ENCODE data around the gene OMD. TPM values are rescaled to one million over a fixed set of nuclear protein-coding genes. Genes with fewer than 3 reads are reported as not detected.
A peak's percentile ranks its signal among the peaks of the same experiment; 100 is the strongest.
"Not testable (repeated sequence)": the region's sequence is repeated elsewhere in the genome, so short reads cannot be mapped to it uniquely, and the experiment has no call there.

Gene OMD
- total and polyA plus RNA-seq, 2 donors (not counting 1 experiment from before 2014, with no cell fraction given) = not detected

DNA sequence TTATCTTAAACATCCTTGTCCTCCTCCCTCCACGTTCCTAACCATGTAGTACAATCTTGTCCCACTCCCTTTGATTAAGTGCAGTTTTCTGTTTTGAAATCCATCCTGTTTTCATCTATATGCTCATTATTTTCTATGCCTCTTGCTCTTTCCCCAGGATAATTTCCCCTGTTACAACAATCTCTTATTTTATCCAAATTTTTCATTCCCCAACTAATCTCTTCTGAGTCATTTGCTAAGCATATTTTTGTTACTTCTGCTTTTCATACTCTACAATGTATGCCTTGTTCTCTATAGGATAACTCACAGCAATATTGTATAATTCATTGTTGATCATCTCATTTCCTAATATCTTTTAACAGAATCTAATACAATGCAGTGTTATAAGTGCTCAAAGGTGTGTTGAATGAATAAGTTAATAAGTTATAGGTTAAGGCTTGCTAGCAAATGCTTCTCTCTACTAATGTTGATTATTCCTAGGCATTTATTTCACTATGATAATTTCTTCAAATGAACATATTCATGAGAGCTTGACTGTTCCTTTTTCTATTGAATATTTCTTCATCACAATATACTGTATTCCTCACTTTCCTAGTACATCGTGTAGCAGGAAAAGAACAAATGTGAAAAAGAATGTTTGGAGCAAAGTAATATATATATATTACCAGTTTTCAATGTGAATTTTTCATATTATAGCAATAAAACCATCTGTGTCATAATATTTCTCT is 1.5 kb downstream of the OMD start:
- Histone ChIP-seq H3K36me3 (replicated peaks in 1 of 2; ENCODE audit: control extremely low read depth in 1 of 2, control insufficient read depth in 1 of 2, extremely low read depth in 1 of 2, insufficient read depth in 2 of 2, low read length in 1 of 2) (no peaks in the 10 kb centered on the region), H3K4me3 (ENCODE audit: control extremely low read depth in 1 of 5, extremely low read depth in 1 of 5, insufficient read depth in 1 of 5, low read depth in 2 of 5, low read length in 4 of 5) (no peak overlapping the region), H3K9ac (ENCODE audit: low read length) (no peak overlapping the region), H3K79me2 (ENCODE audit: control insufficient read depth, insufficient read depth, low read length) (no peaks in the 10 kb centered on the region), H3K27me3 (replicated peaks in 1 of 4; ENCODE audit: control extremely low read depth in 1 of 4, control insufficient read depth in 3 of 4, insufficient read depth in 4 of 4, low read length in 3 of 4) (no peaks in the 10 kb centered on the region), H3K9me3 (ENCODE audit: control extremely low read depth in 1 of 3, control insufficient read depth in 2 of 3, insufficient read depth in 1 of 3, low read length in 2 of 3) (no peaks in the 10 kb centered on the region), H4K20me1 (ENCODE audit: control insufficient read depth, insufficient read depth, low read length, poor library complexity, severe bottlenecking) (no peaks in the 10 kb centered on the region), H3K4me1 (ENCODE audit: control insufficient read depth in 2 of 2, insufficient read depth in 2 of 2, low read length in 2 of 2) (no peaks in the 10 kb centered on the region), H3K27ac (ENCODE audit: low read length in 2 of 2) (no peak overlapping the region), H2AFZ (ENCODE audit: insufficient read depth, low read depth, low read length, poor library complexity, severe bottlenecking) (no peak overlapping the region), H3K4me2 (replicated peaks; ENCODE audit: low read depth, low read length, poor library complexity, severe bottlenecking) (no peak overlapping the region)
- H3K27me3 Mint-ChIP-seq = no peaks in the 10 kb centered on the region
- ATAC-seq (ENCODE audit: low read depth) = no peak
- WGBS (ENCODE audit: insufficient coverage) = 100% methylated on average over 1 of the region's 2 CpGs
- H3K4me3 Mint-ChIP-seq = no peak overlapping the region
- no peak for DNase-seq
- H3K9me3 Mint-ChIP-seq (ENCODE audit: insufficient read depth) = no peaks in the 10 kb centered on the region
- no peaks in the 10 kb centered on the region for H3K4me1 Mint-ChIP-seq
- CTCF ChIA-PET = no interaction called here
- no peak overlapping the region for H3K27ac Mint-ChIP-seq
- POLR2A ChIA-PET = no interaction called here
- intact Hi-C loops (cut with micrococcal nuclease) = no loop called here
- TF ChIP-seq EZH2 (IDR thresholded peaks at IDR 0.05; ENCODE audit: borderline replicate concordance, insufficient read depth, low read depth, low read length, poor library complexity, severe bottlenecking) (no peak), CTCF (IDR thresholded peaks at IDR 0.05) (no peak)

DNA sequence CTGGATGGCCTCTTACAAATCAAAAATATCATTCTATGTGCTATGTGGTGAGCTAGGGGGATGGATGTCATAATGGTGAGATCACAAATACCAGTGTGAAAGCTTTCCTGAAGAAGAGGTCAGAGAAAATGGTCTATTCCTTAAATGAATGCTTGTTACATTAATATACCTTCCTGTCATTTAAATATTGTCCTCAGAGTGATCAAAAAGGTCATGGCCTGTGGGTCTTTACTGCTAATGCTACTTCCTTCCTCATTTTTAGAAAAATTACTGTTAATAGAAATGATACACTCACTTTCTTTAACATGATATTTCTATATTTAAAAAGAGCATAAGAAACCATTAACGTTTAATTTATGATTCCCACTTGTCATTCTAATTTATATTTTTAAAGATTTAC is 9.7 kb downstream of the OMD start:
- WGBS (ENCODE audit: insufficient coverage) = no CpG with 5 or more reads among the region's 1 CpG
- no peaks in the 10 kb centered on the region for H3K36me3 ChIP-seq (replicated peaks in 1 of 2; ENCODE audit: control extremely low read depth in 1 of 2, control insufficient read depth in 1 of 2, extremely low read depth in 1 of 2, insufficient read depth in 2 of 2, low read length in 1 of 2)
- no peaks in the 10 kb centered on the region for H3K27me3 ChIP-seq (replicated peaks in 1 of 4; ENCODE audit: control extremely low read depth in 1 of 4, control insufficient read depth in 3 of 4, insufficient read depth in 4 of 4, low read length in 3 of 4)
- intact Hi-C loops (cut with micrococcal nuclease) = no loop called here
- H4K20me1 ChIP-seq (ENCODE audit: control insufficient read depth, insufficient read depth, low read length, poor library complexity, severe bottlenecking) = no peaks in the 10 kb centered on the region
- no peaks in the 10 kb centered on the region for H3K9me3 ChIP-seq (ENCODE audit: control extremely low read depth in 1 of 3, control insufficient read depth in 2 of 3, insufficient read depth in 1 of 3, low read length in 2 of 3)
- TF ChIP-seq EZH2 (IDR thresholded peaks at IDR 0.05; ENCODE audit: borderline replicate concordance, insufficient read depth, low read depth, low read length, poor library complexity, severe bottlenecking) = no peak
- H2AFZ ChIP-seq (ENCODE audit: insufficient read depth, low read depth, low read length, poor library complexity, severe bottlenecking) = peak overlapping the region; percentile 40
- no peak overlapping the region for H3K4me3 ChIP-seq (ENCODE audit: control extremely low read depth in 1 of 5, extremely low read depth in 1 of 5, insufficient read depth in 1 of 5, low read depth in 2 of 5, low read length in 4 of 5)
- ATAC-seq (ENCODE audit: low read depth) (no peak), DNase-seq (peak; percentile 5)
- no peaks in the 10 kb centered on the region for H3K79me2 ChIP-seq (ENCODE audit: control insufficient read depth, insufficient read depth, low read length)
- Mint-ChIP-seq H3K4me1 (peaks cover 11% of the 10 kb centered on the region), H3K4me3 (peak overlapping the region; percentile 14), H3K27me3 (no peaks in the 10 kb centered on the region), H3K27ac (peak overlapping the region; percentile 38), H3K9me3 (ENCODE audit: insufficient read depth) (no peaks in the 10 kb centered on the region)
- peaks cover 4 to 7% of the 10 kb centered on the region in 2 donors for H3K4me1 ChIP-seq (ENCODE audit: control insufficient read depth in 2 of 2, insufficient read depth in 2 of 2, low read length in 2 of 2)
- peak overlapping the region; percentile 24 for H3K4me2 ChIP-seq (replicated peaks; ENCODE audit: low read depth, low read length, poor library complexity, severe bottlenecking)
- ChIA-PET CTCF (no interaction called here), POLR2A (no interaction called here)
- no peak overlapping the region for H3K9ac ChIP-seq (ENCODE audit: low read length)
- H3K27ac ChIP-seq (ENCODE audit: low read length in 2 of 2) = peak overlapping the region in 1 of 2 donors; percentile 53

- H3K27me3 Mint-ChIP-seq; H3K4me3 Mint-ChIP-seq; ATAC-seq (ENCODE audit: low read depth); H3K9ac ChIP-seq (ENCODE audit: low read length); DNase-seq; POLR2A ChIA-PET; H4K20me1 ChIP-seq (ENCODE audit: control insufficient read depth, insufficient read depth, low read length, poor library complexity, severe bottlenecking); H3K4me3 ChIP-seq (ENCODE audit: control extremely low read depth in 1 of 5, extremely low read depth in 1 of 5, insufficient read depth in 1 of 5, low read depth in 2 of 5, low read length in 4 of 5); H3K9me3 ChIP-seq (ENCODE audit: control extremely low read depth in 1 of 3, control insufficient read depth in 2 of 3, insufficient read depth in 1 of 3, low read length in 2 of 3); intact Hi-C loops (cut with micrococcal nuclease); CTCF ChIA-PET; H3K27ac Mint-ChIP-seq; H3K27ac ChIP-seq (ENCODE audit: low read length in 2 of 2); H3K4me2 ChIP-seq (replicated peaks; ENCODE audit: low read depth, low read length, poor library complexity, severe bottlenecking); H3K36me3 ChIP-seq (replicated peaks in 1 of 2; ENCODE audit: control extremely low read depth in 1 of 2, control insufficient read depth in 1 of 2, extremely low read depth in 1 of 2, insufficient read depth in 2 of 2, low read length in 1 of 2); H3K27me3 ChIP-seq (replicated peaks in 1 of 4; ENCODE audit: control extremely low read depth in 1 of 4, control insufficient read depth in 3 of 4, insufficient read depth in 4 of 4, low read length in 3 of 4); H3K9me3 Mint-ChIP-seq (ENCODE audit: insufficient read depth); H2AFZ ChIP-seq (ENCODE audit: insufficient read depth, low read depth, low read length, poor library complexity, severe bottlenecking); H3K79me2 ChIP-seq (ENCODE audit: control insufficient read depth, insufficient read depth, low read length): not testable (repeated sequence)
- 100% methylated on average over 3 of the region's 4 CpGs for WGBS (ENCODE audit: insufficient coverage)
- H3K4me1 Mint-ChIP-seq = peaks cover 23% of the 10 kb centered on the region
- H3K4me1 ChIP-seq (ENCODE audit: control insufficient read depth in 2 of 2, insufficient read depth in 2 of 2, low read length in 2 of 2) = peaks cover 13 to 14% of the 10 kb centered on the region in 2 donors
Observed at GRCh38 chr9:92411157-92411556, 13.1 kb downstream of the OMD start.
